Measurements from ENCODE around the gene OAS3.

DNA sequence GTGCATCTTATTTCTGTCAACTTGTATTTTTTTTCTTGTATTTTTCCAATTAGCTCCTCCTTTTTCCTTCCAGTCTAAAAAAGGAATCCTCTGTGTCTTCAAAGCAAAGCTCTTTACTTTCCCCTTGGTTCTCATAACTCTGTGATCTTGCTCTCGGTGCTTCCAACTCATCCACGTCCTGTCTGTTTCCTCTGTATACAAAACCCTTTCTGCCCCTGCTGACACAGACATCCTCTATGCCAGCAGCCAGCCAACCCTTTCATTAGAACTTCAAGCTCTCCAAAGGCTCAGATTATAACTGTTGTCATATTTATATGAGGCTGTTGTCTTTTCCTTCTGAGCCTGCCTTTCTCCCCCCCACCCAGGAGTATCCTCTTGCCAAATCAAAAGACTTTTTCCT lies 72.4 kb downstream of the OAS3 start:
- TF ChIP-seq, protein P1, sequence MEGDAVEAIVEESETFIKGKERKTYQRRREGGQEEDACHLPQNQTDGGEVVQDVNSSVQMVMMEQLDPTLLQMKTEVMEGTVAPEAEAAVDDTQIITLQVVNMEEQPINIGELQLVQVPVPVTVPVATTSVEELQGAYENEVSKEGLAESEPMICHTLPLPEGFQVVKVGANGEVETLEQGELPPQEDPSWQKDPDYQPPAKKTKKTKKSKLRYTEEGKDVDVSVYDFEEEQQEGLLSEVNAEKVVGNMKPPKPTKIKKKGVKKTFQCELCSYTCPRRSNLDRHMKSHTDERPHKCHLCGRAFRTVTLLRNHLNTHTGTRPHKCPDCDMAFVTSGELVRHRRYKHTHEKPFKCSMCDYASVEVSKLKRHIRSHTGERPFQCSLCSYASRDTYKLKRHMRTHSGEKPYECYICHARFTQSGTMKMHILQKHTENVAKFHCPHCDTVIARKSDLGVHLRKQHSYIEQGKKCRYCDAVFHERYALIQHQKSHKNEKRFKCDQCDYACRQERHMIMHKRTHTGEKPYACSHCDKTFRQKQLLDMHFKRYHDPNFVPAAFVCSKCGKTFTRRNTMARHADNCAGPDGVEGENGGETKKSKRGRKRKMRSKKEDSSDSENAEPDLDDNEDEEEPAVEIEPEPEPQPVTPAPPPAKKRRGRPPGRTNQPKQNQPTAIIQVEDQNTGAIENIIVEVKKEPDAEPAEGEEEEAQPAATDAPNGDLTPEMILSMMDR (IDR thresholded peaks at IDR 0.05; ENCODE audit: low read depth, low read length), result no peak
- no peak for TF ChIP-seq EZH2phosphoT487 (IDR thresholded peaks at IDR 0.05; ENCODE audit: low read depth)

Data from OCI-LY3 (cell line).